Right lobe of liver (tissue), 6 donors: Measurements from ENCODE around the gene METRNL. TPM values are rescaled to one million over a fixed set of nuclear protein-coding genes. Genes with fewer than 3 reads are reported as not detected.
A peak's percentile ranks its signal among the peaks of the same experiment; 100 is the strongest.

Experiments
- ATAC-seq, 4 donors: fragments of 200-7000 bp; cut with Tn5 transposase; one replicate each; pipeline ENCODE4 v1.9.1; 2020; ENCODE audit warnings: mild to moderate bottlenecking in 4 of 4, moderate library complexity in 4 of 4
- DNase-seq, 3 donors: peaks; one replicate each; pipeline ENCODE4 v3.0.0-alpha.2; 2020
- H3K27ac ChIP-seq, 3 donors: fragments of 200-600 bp; one replicate each; pipeline ENCODE4 v1.8.0; 2022
- H3K27me3 ChIP-seq, 2 donors: fragments of 200-600 bp; one replicate each; pipeline ENCODE4 v1.8.0; 2022
- H3K36me3 ChIP-seq, 4 donors: fragments of 200-600 bp; sonication (generic) in 1 of 4; one replicate each; pipeline versions ENCODE4 v1.5.1 to v1.8.0; 2017 to 2022; ENCODE audit warnings: control low read depth in 1 of 4
- H3K4me1 ChIP-seq, 4 donors: fragments of 200-600 bp; sonication (generic) in 1 of 4; one replicate each; pipeline versions ENCODE4 v1.5.1 to v1.8.0; 2017 to 2022; ENCODE audit warnings: control low read depth in 1 of 4
- H3K4me3 ChIP-seq, 3 donors: fragments of 200-600 bp; one replicate each; pipeline ENCODE4 v1.8.0; 2022
- H3K9me3 ChIP-seq, 4 donors: fragments of 200-600 bp; sonication (generic) in 1 of 4; one replicate each; pipeline versions ENCODE4 v1.5.1 to v1.8.0; 2017 to 2022; ENCODE audit warnings: control low read depth in 1 of 4
- CTCF ChIP-seq, 4 donors: fragments of 200-600 bp in 3 of 4; fragments of 450-650 bp in 1 of 4; IDR thresholded peaks; one replicate each; pipeline versions ENCODE4 v1.5.1 to v1.8.0; 2016 to 2022; ENCODE audit warnings: antibody characterized with exemption in 4 of 4, mild to moderate bottlenecking in 2 of 4
- POLR2A ChIP-seq: fragments of 450-650 bp; IDR thresholded peaks from one replicate; pipeline ENCODE4 v1.6.1; 2017; ENCODE audit warnings: antibody characterized with exemption, mild to moderate bottlenecking
- WGBS: methylation state at CpG from one replicate; pipeline ENCODE4 v1.1.6; 2018; ENCODE audit warnings: low coverage, low lambda C conversion rate; ENCODE audit not compliant: insufficient coverage; ENCODE audit errors: missing lambda C conversion rate; 5-methylcytosine and 5-hydroxymethylcytosine counted together
- intact Hi-C, 2 donors: fragments of 100-400 bp; cut with DNase I; formaldehyde crosslinking; loops; one replicate each; pipeline versions ENCODE4 v1.11.2 to v1.14.1; 2022
- total RNA-seq, 6 experiments: library from RNA; depleted of rRNA in 2 of 6; stranded (reverse); fragments of >200 nt in 2 of 6; fragmentation: NEBNext Ultra II Directional in 3 of 6; extraction: Animal tissue kit (Norgen Biotek cat#: 25700) in 3 of 6; gene quantifications; one replicate each; pipeline versions ENCODE4 v1.1.0 to v1.2.4, GENCODE V29; 2016 to 2023
- donor health status: DM: no; HTN: yes; CAD: no.
- donor health status: DM: no; HTN: no; CAD: no.
- donor health status: DM: no; HTN: no; CAD: no.
- donor health status: DM: no; HTN: yes; CAD: no.
- donor health status: DM: no; HTN: yes; CAD: no.

Gene METRNL
- total RNA-seq, 6 experiments from 2014 or later: 2.3 to 18.6 (median 5.9) TPM

- no peaks in the 10 kb centered on the region for H3K9me3 ChIP-seq
- no peak overlapping the region for H3K27ac ChIP-seq
- DNase-seq (no peak), ATAC-seq (no peak)
- no peaks in the 10 kb centered on the region for H3K27me3 ChIP-seq
- TF ChIP-seq POLR2A: no peak
- no peak for TF ChIP-seq CTCF (IDR thresholded peaks at IDR 0.05)
- no peak overlapping the region for H3K4me3 ChIP-seq
- H3K36me3 ChIP-seq: no peaks in the 10 kb centered on the region
- 77% methylated on average over 5 of the region's 19 CpGs for WGBS
- intact Hi-C loops: no loop called here
- no peaks in the 10 kb centered on the region for H3K4me1 ChIP-seq
These were observed 35.8 kb downstream of the METRNL start for GRCh38 chr17:83115202-83115651.

- WGBS: 17% methylated on average over 1 of the region's 18 CpGs
- TF ChIP-seq CTCF (IDR thresholded peaks at IDR 0.05) (no peak), POLR2A (no peak)
- Histone ChIP-seq H3K27ac (no peak overlapping the region), H3K4me1 (no peaks in the 10 kb centered on the region), H3K9me3 (no peaks in the 10 kb centered on the region), H3K27me3 (no peaks in the 10 kb centered on the region), H3K36me3 (no peaks in the 10 kb centered on the region), H3K4me3 (no peak overlapping the region)
- intact Hi-C loops: no loop called here
- ATAC-seq (no peak), DNase-seq (no peak)
These were observed 36.4 kb downstream of the METRNL start for GRCh38 chr17:83115832-83116231.

GRCh38 chr17:83116311-83116771, 36.9 kb downstream of the METRNL start:
- H3K4me1 ChIP-seq: no peaks in the 10 kb centered on the region
- DNase-seq (peak in 1 of 3 donors; percentile 46), ATAC-seq (no peak)
- no peaks in the 10 kb centered on the region for H3K9me3 ChIP-seq
- H3K27ac ChIP-seq: no peak overlapping the region
- WGBS: 64% methylated on average over 8 of the region's 23 CpGs
- intact Hi-C loops: no loop called here
- H3K36me3 ChIP-seq: no peaks in the 10 kb centered on the region
- H3K27me3 ChIP-seq: no peaks in the 10 kb centered on the region
- H3K4me3 ChIP-seq: no peak overlapping the region
- no peak for TF ChIP-seq CTCF (IDR thresholded peaks at IDR 0.05)
- TF ChIP-seq POLR2A: no peak

GRCh38 chr17:83116783-83117555, 37.6 kb downstream of the METRNL start:
- no peak for TF ChIP-seq POLR2A
- TF ChIP-seq CTCF (IDR thresholded peaks at IDR 0.05): no peak
- intact Hi-C loops: no loop called here
- Histone ChIP-seq H3K4me3 (no peak overlapping the region), H3K27ac (no peak overlapping the region), H3K9me3 (no peaks in the 10 kb centered on the region), H3K36me3 (no peaks in the 10 kb centered on the region), H3K4me1 (no peaks in the 10 kb centered on the region), H3K27me3 (no peaks in the 10 kb centered on the region)
- WGBS: 85% methylated on average over 9 of the region's 21 CpGs
- ATAC-seq (no peak), DNase-seq (peak in 1 of 3 donors; percentile 27)
